Left hindlimb (tissue), 1 donor: ENCODE results near the gene REEP3.
"Not testable (repeated sequence)": the region's sequence is repeated elsewhere in the genome, so short reads cannot be mapped to it uniquely, and the experiment has no call there.

ENCODE experiments used
- DNase-seq: peaks from one replicate; pipeline ENCODE4 v3.0.0-alpha.2; 2018

Gene REEP3

DNA sequence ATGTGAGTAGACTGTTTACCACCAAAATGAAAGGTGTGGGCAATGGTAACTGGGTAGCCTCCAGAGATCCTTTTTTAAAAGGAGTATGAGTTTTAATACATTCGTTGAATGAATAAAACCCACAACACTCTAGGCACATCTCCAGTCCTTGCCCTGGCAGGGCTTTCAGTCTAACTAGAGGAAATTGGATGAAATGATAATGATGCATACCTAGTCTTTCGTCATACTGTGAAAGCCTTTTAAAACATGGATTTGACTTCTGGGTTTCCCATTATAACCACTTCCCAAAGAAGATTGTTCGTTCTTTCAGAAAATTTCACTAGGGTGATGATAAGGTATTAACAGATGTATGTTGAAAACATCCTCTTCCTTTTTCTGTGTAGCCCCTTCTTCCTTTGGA is 110.8 kb downstream of the REEP3 start:
- no peak for DNase-seq

DNA sequence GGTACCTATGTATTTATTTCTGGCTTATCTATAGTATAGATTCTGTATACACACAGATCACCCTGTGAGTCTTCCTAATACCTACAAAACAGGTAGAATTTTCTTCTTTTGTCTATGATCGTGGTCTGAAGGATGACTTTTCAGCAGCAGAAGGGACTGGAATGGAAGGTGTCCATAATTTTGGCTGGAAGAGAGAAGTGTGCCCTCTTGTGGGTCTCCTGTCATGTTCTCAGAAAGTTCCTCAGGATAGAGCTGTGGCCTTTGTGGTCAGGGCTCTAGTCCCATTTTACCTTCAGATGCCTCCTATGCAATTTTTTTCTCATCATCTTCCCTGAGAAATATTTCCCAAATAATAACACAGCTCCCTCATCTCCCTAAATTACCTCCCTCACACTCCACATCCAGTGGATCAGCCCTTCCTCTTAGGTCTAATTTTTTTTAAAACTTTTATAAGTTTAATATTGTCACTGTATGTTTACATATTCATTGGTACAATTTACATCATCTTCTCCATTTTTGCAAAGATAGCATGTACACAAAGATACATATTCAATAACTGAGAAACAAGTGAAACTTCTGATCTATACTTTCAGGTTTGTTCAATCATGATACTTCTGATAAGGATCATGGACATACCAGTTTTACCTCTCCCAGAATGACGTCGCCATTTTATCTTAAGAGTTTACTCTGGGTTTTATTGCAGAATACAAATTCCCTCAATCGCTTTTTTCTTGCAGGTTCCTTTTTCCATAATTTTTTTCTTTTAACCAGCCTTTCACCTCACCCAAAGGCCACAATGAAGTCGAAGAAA is 112.7 kb downstream of the REEP3 start:
- DNase-seq = no peak

DNA sequence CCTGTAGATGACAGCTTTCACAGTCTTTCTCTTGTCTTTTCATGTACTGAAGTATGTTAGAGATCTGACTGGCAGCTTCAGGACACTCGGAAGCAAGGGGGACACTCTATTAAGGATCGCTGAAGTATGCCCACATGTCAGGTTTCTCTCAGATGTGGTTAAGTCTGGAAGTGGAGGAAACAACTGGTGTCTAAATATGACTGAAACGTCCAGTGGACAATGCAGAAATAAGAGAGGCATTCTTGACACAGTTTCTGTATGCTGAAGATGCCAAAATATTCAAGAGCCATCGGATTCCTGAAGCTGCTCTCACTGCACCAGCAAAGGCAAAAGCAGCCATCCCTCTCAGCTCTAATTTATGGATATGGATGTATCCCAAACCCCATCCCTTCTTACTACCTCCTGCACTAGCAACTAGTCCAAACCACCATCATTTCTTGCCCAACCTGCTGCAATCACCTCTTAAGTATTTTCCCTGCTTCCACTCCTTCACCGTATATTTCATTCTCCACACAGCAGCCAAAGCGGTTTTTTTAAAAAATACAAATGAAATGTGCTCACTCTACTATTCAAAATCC is 113.4 kb downstream of the REEP3 start:
- peak; percentile 57 for DNase-seq

DNA sequence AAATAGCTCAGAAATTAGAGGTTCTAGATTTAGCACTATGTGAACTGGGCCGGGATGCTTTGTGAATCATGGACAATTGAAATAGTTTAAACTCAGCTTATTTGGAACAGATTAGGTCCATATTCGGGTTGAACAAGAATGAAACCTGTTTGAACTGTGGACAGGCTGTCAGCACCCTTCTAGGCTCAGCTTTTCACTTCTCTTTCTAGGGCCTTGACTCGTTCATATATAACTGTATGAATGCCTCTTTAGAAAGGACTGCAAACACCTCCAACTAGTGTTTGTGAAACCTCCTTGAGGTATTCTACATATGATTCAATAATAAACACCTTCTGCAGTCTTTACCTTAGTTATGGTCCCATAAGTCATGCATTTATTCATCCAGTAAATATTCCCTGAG is 115.6 kb downstream of the REEP3 start:
- DNase-seq = no peak

DNA sequence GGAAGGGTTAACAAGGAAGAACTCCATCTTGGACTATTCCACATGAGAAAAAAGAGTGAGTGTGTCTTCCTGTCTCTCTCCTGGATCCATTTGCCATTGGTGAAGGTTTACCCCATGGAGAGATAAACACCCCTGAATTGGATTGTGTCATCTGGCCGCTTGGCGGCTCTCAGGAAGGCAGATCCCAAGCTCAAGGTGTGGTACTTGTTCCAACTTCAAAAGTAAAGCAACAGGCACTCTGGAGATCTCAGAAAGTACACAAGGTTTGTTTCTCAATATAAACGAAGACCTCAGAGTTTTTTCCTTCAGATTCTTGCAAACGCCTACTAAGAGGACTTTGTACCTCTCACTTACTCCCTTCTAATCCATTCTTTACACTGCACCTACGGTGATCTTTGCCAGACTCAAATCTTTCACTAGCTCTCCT is 116.7 kb downstream of the REEP3 start:
- DNase-seq = no peak

DNA sequence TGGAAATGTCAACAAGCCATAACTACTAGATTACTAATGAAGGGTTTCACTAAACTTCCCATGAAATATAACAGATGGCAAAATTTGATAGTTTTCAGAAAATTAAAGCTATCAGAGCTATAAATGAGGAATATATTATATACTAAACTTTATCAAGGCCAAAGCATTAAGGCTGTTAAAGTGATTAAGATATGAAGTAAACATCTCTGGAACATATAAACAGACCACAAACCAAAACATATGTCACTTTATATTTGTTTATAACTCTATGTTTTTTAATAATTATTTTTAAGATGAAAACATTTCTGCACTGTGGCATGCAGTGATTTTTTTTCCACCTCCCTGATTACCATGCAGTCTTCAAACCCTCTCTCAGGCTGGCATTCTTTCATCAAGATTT is 120.2 kb downstream of the REEP3 start:
- DNase-seq = no peak

DNA sequence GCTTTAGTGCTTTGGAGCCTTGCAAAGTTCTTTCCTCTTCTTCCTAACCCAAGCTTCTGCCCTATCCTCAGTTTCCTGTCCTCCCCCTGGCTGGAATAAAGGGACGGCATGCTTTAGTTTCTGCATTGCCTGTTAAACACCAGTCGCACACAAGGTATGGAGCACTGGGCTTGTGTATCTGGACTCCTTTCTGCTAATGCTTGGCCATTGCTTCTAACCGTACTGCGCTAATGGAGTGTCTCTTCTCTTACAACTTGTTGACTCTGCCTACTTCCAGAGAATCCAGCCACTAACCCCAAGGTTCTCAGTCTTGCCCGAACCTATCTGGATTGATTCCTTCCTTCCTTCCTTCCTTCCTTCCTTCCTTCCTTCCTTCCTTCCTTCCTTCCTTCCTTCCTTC is 120.6 kb downstream of the REEP3 start:
- DNase-seq = no peak

DNA sequence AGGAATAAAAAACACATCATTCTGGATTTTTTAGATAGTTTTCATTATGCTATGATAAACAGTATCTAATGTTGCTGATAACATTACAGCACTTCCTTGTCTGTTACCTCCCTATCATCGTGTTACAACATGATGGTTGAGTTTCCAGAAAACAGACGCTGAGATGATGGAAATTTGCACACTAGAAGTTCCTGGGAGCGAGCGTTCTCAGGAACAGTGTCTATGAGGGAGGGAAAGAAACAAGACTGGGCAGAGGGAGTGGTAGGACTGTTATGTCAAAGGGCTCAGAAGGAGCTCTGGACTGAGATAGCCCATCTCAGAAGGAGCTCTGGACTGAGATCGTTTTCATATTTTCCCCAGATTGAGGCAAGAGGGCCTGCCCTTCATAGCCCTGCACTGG is 121.6 kb downstream of the REEP3 start:
- no peak for DNase-seq

DNA sequence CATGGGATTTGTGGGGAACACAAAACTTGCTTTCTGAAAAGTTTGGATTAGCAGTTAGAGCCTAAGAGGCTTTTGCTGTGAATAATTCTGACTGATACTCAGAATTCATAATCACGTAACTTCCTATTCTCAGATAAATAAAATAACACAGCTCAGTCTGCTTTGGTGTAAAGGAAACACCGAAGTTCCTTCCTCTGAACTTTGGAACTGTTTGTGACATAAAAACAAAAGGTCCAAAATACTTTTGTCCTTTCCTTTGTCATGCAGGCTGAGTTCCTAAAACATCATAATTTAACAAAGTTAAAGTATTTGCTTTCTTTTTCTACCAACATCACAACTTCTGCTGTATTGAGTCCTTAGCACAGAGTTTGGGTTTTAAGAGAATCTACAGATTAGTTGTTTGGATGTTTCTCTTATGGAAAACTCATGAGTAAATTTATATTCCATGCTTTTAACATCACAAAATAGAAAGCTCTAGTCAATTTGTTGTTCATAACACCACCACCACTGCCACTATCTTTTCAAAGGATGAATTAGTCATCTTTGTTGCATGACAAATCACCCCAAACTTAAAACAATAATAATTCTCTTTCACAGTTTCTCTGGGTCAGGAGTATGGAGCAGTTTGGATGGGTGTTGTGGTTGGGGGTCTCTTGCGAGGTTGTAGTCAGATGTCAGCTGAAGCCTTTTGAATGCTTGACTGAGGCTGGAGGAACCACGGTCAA is 123.4 kb downstream of the REEP3 start:
- no peak for DNase-seq

DNA sequence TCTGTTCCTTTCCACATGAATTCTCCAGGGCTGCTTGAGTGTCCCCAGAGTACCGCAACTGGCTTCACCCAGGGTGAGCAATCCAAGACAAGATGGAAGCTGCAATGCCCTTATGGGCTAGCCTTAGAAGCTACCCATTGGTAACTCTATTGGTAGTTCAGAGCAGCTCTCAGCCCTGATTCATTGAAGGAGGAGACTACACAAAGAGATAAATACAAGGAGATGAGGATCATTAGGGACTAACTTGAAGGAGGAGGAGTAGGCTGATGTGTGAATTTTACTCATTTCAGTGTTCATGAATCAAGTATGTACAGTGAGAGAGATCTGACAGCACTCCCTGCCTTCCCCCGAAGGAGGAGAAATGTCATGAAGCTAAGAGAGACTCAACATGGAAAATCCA is 124.0 kb downstream of the REEP3 start:
- DNase-seq = no peak

DNA sequence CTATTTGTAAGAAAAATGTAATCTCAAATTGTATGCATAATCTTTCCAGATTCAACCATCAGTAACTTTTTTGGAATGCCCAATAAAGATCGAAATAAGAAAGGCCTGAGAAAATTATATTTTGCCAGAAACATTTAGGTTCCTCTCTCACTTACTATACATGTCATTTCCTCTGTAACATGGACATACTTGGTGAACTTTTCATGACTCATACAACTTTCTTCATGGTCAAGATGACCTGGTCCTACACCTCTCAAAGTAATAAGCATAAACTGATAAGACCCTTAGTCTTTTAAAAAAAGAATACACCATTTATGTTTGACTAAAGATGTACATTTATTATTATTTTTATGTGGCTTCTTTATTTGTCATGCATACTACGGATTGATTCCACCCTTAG is 125.3 kb downstream of the REEP3 start:
- DNase-seq = no peak

DNA sequence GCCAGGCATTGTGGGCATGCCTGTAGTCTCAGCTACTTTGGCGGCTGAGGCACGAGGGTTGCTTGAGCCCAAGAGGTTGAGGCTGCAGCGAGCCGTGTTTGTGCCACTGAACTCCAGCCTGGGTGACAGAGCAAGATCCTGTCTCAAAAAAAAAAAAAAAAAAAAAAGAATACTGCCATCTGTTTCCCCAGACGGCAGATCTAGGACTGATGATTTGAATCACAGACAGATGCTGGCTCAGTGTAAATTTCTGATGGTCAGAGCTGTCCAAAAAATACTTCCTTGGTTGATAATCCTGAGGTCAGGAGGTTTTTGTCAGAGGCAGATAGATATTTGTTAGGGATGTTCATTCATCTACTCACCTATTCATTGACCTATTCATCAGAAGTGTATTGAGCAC is 130.7 kb downstream of the REEP3 start:
- DNase-seq = no peak

DNA sequence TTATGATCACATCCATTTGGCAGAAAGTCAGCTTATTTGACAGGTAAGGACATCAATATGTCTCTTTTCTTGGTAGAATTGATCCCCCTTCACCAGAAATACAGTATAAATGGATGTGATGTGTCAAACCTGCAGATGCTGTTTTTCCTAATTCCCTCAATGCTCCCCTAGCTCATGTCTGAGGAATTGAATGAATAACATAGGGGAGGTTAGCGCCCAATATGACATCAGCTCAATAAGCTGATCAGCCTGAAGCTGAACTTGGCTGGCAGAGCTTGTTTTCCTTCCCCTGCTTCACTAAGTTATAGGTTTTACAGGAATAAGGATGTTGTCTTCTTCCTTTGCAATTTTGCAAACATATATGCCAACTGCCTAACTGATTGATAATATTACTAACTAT is 132.5 kb downstream of the REEP3 start:
- no peak for DNase-seq

DNA sequence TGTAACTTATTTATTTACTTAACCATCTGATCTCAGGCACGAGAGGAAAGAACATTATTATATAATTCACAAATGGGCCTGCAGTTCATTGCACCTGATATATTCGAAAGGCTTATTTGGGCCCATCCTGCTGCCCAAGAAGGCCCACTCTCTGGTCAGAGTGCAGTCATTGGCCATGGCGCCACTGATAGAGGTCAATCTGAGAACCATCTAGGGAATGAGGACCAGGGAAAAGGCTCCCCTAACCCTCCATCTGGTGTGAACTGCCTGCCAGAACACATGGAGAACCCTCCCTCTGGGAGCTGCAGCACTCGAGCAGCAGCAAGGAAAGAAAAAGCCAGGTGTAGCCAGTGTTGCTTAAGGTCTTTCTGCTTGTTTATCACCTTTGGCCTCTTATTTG is 136.6 kb downstream of the REEP3 start:
- no peak for DNase-seq

DNA sequence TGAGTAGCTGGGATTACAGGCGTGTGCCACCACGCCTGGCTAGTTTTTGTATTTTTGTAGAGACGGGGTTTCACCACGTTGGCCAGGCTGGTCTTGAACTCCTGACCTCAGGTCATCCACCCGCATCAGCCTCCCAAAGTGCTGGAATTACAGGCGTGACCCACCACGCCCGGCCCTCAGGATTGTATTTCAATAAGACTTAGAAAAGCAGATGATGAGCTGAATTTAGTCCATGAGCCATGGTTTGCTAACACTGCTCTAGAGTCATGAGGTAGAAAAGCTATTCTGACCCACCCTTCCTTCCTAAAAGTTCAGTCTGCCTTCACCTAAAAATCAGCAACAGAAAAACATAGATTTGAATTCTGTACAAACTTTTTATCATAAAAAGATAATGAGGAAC is 139.7 kb downstream of the REEP3 start:
- not testable (repeated sequence) for DNase-seq

DNA sequence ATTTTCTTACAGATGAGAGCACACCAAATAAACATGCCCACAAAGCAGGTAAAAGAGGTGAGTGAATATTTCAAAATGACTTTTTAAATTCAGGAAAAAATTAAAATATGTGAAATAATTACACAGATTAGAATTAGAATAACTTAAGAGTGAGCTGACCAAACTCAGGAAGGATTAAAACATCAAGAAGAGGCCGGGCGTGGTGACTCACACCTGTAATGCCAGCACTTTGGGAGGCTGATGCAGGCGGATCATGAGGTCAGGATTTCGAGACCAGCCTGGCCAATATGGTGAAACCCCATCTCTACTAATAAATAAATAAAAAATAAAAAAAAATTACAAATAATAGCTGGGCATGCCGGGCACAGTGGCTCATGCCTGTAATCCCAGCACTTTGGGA is 140.1 kb downstream of the REEP3 start:
- no peak for DNase-seq

DNA sequence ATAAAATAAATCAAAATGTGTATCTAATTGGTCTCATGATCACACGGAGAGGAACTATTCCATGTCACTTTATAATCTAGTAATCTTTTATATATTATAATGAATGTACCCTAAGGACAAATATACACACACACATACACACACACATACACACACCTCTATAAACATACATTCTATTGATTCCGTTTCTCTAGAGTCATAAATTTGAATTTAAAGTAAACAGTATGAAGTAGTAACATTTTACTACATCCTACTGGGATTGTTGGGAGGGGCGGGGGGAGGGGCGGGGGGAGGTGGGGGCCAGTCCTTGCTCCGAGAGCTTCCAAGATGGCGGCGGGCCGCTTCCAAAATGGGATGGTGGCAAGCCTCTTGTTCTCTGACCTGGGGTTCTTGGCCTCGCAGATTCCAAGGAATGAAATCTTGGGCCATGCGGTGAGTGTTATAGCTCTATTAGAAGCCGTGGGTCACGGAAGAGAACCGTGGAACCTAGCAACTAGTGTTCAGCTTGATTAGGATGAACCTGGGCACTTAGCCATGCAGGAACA is 143.2 kb downstream of the REEP3 start:
- DNase-seq = no peak

DNA sequence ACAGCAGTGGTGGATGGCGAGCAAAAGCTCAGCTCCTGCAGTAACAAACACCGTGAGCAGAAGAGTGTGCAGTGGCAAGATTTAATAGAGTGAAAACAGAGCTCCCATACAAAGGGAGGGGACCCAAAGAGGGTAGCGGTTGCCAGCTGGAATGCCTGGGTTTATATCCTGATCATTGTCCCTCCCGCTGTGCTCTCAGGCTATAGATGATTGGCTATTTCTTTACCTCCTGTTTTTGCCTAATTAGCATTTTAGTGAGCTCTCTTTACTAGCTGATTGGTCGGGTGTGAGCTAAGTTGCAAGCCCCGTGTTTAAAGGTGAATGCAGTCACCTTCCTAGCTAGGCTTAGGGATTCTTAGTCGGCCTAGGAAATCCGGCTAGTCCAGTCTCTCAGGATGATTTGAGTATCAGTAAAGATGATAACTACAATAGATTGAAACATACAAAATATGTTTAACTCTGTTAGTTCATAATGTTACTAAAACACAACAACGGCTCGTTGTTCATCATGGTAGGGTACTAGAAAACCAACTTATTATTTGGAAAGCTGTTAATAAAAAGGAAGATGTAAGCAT is 143.9 kb downstream of the REEP3 start:
- not testable (repeated sequence) for DNase-seq

DNA sequence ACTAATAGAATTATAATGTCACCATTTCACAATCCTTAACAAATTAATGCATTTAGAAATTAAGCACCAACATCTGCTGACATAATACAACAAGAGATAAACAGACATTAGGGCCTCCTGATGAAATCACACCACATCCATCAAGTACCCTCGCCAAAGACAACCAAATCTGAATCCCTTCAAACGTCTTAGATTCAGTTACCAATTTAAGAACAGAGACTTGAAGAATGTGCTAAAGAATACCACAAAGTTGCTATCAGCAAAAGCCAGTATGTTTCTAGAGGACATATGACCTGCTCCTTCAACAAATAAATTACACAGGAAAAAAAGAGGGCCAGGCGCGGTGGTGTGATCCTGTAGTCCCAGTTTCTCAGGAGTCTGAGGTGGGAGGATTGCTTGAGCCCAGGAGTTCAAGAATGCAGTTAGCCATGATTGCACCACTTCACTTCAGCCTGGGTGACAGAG is 144.5 kb downstream of the REEP3 start:
- DNase-seq = no peak

DNA sequence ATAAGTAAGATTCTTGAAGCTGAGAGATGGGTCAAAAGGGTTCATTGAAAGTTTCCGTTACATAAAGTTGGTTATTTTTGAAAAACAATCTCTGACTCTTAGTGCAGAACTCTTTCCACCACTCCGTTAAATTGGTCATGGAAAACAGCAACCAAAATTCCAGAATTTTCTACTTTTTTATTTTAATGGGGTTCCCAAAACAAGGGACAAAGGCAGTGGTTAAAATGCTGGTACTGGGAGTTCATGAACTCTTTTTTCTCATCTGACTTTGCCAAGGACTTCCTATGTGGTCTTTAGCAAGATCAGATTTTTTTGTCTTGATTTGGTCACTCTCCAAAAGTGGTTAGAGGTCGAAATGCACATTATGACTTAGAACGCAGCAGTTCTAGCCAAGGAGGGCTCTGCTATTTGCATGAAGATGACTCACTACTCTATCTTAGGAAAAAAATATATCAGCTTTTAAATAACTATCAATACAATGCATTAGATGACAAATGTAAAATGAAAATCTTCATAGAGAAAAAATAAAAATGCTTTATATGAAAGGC is 145.7 kb downstream of the REEP3 start:
- DNase-seq = no peak

DNA sequence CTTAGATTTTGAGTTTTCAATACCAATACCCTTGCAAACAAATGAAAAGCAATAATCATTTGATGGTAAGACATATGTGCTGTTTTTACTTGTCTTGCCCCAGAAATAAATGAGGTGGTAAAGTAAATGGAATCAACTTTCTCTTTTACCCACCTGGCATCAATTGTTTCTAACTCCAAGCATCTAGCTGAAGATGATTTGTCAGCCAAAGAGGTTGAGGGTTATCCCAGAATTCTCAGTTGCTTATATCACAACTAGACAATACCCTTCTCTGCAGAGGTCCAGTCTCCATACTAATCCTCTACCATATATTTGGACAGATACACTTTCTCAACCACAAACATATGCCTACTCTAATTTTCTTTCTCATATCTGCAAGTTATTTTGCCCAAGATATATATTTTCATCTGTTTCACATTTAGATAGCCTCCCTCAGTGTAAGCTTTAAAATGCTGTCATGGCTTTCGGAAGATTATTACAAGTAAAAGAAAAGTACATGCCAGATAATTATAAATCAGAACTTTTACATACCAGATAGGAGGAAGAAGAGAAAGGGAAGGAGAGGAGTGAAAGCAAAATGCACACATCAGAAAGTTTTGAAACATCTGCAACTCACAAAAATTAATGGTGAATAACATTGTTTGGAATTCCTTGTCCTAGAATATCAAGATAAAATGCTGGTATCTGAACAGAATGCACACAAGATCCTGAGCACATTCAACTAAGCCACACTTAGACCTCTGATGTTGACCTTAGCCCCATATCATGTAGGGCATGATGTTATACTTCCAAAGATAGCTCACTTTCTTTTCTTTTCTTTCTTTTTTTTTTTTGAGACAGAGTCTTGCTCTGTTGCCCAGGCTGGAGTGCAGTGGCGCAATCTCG is 146.6 kb downstream of the REEP3 start:
- no peak for DNase-seq

DNA sequence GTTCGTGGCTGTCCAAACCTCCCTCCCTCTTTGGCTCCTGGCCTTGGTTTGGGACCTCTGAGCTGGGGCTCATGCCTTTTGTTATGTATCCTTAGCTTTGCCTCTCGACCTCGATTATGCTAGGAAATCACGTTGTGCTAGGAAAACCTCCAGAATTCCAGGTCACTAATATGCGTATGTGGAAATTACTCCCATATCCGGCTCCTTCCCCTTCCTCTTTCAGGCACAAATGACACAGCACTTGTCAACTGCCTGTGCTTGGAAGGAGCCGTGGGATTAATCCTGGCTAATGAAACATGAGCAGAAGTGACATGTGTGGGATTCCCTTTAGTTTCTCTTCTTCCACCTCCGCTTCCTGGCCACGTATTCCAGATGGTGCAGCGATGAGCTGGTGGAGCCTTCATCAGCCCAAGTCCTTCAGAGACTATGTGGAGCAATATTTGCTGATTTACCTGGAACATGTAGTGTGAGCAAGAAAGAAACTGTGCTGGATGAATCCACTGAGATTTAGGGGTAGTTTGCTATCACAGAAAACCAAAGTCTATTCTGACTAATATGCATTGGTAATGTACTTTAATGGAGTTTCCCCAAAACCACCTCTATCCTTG is 149.2 kb downstream of the REEP3 start:
- DNase-seq = no peak
